ENCODE measurements around the gene SFXN5.
"Not testable (repeated sequence)": the region's sequence is repeated elsewhere in the genome, so short reads cannot be mapped to it uniquely, and the experiment has no call there.

SFXN5 gene

DNA sequence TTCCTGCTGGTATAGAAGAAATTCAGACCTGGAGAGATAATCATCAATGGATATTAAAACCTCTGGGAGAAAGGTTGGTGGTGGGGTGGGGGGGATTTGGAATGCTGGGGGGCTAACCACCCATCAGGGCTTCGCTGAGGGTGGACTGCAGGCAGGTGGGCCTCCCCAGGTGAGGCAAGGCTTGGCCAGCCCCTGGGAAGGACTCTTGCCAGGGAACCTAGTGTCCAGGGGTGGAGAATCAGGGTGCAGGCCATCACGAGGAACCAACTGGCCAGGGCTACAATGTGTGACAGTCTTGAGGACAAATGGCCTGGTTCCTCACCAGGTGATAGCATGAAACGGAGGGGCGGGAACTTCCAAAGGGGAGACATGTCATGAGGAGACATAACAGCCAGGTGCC, 29.4 kb upstream of the SFXN5 start:
- DNase-seq (ENCODE audit: low spot score), result no peak

DNA sequence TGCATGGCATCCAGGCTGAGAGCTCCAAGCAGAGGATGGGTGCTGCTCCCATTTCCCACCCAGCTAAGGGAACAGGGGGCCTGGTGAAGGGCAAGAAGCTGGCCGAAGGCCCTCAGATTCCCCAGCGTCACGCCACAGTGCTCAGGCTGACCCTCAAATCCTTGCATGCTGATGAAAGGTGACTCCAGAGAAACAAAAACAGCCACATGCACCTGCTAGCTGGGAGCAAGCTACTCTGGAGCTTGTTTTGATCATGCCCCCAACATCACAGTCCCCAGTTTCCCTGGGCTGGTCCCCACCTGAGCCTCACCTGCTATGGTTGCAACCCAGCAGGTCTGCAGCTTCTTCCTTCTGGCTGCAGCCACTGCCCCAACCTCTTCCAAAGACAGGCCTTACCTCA, 28.0 kb upstream of the SFXN5 start:
- DNase-seq (ENCODE audit: low spot score), result no peak

DNA sequence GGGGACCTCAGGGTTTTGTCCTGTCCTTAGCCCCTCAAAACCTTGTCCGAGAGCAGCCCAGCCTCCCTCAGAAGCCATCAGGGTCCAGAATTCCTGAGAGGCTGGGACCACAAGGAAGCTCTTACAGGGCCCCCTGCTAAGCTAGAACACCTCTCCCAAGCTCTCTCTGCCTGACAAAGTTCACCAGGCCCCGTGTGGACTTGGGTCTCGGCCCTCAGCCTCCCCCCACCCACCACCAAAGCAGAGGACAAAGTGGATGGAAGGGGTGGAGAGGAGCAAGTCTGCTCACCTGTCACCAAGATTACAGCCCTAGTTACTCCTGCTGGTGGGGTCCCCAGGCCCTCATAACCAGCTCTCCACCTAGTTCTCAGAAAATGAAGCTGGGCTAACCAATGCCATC, 24.4 kb upstream of the SFXN5 start:
- no peak for DNase-seq (ENCODE audit: low spot score)

DNA sequence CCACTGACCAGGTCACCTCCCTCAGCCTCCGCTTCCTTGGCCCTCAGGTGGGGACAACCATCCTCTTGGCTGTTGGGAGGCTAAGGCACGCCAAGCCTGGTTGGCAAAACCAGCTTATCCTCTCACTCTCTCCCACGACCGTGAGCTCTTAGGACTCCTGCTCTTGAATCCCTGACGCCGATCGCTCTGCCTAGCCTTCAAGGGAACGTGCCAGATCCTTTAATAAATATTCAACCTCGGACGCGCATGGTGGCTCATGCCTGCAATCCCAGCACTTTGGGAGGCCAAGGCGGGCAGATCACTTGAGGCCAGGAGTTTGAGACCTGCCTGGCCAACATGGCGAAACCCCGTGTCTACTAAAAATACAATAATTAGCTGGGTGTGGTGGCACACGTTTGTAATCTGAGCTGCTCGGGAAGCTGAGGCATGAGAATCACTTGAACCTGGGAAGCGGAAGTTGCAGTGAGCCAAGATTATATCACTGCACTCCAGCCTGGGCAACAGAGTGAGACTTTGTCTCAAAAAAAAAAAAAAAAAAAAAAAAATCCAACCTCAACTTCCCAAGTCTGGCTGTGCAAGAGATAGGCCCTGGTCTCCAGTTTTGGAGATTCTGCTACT, 22.2 kb upstream of the SFXN5 start:
- not testable (repeated sequence) for DNase-seq (ENCODE audit: low spot score)

DNA sequence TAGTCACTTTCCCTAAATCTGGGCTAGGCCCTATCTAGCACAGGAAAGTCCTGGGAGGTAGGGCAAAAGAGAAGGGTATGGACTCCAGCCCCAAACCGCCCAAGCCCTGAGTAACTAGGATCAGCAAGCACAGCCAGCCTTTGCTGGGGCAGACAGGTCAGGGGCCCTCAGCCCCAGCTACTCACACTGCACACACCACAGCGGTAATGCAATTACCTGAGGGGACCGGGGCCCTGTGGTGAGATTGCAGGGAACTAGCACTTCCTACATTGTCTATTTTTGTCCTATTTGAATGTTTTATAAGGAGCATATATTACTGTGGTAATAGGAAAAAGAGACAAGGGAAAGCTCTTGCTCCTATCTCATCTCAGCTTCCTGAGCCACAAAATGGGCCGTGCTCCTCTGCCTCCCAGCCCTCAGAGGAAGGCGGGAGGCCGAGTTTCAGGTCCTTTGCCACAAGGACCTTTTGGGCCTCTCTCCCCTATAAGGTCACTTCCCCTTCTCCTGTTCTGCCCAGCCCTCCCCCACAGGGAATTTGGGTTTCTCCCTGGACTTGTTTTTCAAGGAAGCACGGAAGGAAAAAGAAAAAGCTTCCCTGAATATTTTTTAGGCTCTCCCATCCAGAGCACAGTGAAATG, 20.8 kb upstream of the SFXN5 start:
- no peak for DNase-seq (ENCODE audit: low spot score)

DNA sequence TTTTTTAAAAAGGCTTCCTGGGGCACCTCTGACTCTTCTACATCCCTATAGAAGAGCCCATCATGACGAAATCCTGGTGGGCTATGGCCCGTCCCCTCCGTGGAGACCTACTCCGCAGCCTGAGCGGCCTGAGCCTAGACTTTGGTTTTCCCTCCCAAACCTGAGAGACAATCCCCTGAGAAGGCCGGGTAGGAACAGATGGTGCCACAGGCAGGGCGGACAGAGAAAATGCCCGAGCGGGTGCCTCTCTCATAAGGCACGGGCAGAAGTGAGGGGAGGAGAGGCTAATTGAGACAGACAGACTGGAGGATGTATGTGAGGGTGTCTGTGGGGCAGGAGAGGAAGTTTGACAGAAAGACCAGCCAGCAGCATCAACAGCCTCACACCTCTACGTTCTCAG, 20.2 kb upstream of the SFXN5 start:
- DNase-seq (ENCODE audit: low spot score), result no peak

DNA sequence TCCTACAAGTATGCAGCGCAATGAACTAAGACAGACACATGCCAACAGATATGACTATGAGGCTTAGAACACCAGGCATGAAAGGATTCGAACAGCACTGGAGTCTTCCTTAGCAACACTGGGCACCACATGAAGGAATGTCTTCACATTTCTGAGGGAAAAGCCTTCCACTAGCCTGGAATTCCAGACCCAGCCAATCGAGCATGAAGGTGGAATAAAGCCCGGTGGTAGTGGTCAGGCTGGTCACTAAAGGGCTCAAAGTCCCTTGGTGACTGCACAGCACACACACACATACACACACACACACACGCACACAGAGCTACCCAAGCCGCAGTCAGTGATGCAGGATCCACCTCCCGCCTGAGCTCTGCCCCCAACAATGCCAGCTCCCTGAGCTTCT, 19.7 kb upstream of the SFXN5 start:
- peak; percentile 41 for DNase-seq (ENCODE audit: low spot score)

DNA sequence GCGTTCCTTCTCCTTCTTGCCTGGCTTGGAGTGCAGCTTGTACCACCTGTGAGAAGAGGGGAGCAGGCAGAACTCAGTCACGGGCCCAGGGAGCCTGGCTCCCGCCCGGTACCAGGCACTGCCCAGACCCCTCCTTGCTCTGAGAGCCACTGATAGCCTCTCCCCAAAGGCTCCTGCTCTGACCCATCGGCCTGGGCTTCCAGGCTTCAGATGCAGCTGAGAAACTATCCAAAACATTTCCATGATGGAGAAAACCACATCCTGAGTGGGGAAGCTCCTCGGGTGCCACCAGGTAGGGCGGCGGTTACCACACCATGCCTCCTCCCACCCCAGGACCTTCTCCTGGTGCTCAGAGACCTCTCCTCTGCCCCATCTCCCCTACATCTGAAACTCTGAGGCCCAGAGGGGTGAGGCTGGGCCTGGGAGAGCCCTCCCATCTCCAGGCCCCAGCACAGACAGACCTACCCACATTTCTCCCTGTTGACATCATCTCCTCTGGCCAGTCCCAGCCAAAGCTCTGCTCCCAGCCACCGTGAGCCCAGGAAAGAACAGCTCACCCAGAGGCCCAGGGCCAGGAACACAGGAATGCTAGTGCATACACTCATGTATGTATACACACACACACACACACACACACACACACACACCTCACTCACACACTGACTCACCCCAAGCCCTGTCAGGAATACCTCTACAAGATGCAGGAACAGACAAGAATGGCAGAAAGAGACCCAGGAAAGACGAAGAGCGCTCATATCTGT, 17.9 kb upstream of the SFXN5 start:
- DNase-seq (ENCODE audit: low spot score), result peak; percentile 97

DNA sequence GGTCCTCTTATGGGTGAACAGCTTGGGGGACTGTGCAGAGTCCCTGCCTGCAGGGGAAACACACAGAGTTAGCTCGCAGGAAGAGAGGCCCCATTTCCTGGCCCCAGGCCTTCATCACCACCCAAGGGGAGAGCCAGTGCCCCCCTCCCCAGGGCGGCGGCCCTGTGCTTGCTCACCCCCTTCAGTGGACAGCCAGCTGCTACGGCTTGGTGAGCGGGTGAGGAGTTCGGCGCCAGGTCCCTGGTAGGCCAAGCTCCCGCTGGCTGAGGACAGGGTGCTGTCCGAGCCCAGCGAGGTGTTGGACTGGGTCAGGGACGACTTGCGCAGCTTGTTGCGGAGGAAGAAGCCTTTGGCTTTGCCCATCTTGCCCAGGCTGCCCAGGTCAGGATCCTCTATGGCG, 17.2 kb upstream of the SFXN5 start:
- DNase-seq (ENCODE audit: low spot score), result no peak

DNA sequence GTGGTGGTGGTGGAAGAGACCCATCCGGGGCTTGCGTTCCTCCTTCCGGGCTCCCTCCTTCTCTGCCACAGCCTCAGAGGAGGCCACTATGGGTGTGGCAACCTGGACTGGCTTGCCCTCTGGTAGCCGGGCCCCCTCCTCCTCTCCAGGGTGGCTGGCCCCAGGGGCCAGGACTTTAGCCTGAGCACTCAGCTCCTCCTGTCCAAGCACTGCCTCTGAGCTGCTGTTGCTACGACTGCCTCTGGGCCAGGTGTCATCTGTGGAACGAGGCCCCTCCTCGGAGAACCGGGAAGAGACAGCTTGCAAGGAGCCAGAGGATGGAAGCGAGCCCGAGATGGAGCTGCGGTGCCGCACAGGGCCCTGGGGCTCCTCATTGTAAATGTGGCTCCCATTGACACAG, 16.7 kb upstream of the SFXN5 start:
- DNase-seq (ENCODE audit: low spot score), result no peak

DNA sequence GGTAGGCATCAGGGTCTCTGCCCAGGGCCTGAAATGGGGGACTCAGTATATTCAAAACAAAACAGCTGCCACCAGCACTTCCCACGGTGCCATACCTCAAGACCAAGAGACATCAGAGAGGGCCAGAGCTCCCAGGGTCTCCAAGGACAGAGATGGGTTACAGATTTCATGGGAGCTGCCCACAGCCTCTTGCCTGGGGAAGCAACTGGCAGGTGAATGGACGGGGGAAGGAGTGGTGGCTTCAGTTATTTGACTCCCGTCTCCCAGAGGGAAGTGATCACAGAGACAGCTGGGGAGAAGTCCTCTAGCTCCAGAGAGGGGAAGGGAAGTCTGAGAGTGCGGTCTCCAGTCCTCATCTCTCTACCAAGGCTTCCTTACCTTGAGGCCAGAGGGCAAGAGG, 15.8 kb upstream of the SFXN5 start:
- DNase-seq (ENCODE audit: low spot score), result no peak

DNA sequence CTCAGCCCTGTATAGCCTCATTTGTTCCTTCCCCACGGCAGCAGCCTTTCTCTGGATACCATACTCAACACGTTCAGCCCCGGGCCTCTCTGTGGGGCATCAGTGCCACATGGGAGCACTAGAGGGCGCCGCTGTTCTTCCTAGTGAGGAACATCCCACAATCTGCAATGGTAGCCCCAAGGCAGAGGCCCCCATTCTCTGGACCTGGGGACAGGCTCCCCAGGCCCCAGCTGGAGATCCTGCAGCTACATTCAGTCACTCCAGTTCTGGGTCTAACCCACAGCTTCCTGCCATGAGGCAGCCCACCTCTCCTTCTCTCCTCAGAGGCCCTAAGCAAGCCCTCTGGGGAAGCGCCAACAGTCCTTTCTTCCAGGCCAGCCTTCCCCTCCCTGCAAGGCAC, 14.2 kb upstream of the SFXN5 start:
- DNase-seq (ENCODE audit: low spot score), result peak; percentile 84

DNA sequence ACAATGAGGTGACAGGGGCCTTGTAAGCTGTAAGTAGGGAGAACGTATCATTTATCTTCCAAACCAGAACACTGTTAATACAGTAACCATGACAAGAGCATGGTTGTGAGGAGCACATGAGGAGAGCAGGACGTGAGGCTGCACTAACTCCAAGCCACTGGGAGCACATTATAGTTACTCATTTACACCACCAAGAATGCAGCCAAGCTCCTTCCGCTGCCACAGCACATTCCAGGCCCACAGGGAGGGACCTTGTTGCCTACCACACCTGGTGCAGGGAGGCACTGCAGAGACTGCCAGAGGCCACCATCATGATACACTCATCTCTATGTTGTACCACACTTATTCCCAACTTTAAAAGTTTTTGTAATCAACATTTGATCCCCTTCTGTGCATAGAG, 13.5 kb upstream of the SFXN5 start:
- DNase-seq (ENCODE audit: low spot score), result no peak

DNA sequence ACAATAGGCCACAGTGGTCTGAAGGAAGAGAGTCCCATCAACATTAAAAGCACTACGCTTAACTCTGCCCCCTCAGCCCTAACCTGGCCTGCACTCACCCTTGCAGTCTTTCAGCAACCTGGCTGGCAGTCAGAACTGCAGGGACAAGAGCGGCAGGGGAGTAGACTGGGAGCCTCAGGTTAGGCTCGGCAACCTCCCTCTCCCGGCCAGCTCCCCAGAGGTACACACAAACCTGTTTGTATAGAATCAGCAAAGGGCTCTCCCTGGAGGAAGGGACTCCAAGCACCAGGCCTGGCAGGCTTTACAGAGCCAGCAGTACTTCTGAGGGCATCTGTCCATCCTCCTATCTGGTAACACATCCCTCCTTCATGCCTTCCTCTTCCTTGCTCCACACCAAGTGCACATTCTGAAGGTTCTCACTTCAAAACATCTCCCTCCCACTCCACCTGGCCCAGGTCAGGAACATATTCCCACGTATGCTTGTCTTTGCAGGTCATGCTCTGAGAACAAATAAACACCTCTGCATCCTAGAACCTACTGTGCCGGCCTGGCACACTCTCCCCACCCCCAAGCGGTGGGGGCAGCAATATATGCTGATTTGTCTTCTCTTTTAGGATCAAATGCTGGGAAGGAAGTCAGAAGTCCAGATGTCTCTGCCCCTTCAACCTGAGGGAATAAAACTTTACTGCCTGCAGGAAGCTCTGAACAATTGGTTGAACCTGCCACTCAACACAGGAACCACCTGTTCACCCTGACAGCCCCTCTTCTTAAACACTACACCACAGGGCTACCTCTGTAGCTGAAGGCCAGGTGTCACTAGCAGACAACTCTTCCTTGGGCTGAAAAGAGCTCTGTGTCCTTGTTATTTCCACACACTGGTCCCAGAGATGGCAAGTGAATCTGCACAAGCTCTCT, 12.6 kb upstream of the SFXN5 start:
- DNase-seq (ENCODE audit: low spot score), result no peak

DNA sequence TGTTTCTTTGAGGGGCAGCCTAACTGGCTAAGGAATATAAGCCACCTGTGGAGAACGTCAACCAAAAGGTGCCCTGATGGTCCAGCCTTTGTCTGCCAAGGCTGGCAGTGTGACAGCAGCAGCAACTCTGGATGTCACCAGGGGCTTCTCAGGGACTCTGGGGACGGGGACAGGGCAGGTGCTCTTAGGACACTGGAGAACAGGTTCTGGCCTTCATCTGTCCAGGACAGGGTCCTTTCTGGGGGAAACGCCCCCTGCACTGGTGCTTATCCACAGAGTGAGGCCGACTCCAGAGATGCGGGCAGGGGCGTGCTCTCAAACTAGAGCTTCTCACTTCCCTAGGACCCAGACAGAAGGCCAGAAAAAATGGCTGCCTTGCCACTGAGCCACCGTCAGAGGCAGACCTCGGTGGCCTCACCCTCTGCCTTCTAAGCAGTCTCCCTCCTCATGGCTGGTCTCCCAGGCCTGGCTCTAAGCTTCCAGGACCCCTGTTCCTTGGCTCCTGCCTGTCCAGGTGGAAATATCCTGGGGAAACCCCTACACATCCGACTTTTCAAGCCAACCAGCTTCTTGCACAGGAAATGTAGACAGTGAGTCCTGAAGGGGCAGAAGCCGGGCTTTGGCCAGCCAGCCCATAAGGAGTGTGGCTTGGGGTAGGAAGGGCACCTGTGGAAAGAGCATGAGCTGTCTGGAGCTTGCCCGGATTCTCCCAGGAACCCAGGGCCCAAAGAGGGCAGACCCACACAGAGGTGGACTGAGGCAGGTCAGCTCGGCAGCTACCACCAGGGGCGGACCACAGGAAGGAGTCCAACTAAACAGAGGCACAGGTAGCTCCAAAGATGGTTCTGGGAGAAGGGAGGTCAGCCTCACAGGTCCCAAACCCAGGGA, 11.3 kb upstream of the SFXN5 start:
- no peak for DNase-seq (ENCODE audit: low spot score)

DNA sequence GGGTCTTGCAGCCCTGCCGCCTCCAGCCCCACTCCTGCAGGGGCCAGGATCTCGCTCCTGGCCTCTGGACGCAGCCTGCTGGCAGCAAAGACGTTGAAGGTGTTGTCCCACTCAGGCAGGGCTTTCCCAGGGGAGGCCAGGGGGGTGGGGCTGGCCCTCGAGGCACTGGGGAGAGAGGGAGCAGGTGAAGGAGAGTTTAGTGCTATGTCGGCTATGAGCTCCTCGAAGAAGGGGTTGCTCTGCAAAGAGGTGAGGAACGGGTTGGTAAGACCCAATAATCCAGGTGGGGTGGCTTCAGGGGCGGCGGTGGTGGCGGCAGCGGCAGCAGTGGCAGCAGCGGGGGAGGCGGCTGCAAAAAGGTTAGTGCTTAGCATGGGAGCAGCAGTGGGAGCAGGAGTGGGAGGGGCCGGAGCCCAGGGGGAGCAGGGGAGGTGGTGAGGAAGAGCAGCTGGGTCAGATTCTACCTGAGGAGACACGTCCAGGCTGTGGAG, 9.7 kb upstream of the SFXN5 start:
- DNase-seq (ENCODE audit: low spot score), result no peak

DNA sequence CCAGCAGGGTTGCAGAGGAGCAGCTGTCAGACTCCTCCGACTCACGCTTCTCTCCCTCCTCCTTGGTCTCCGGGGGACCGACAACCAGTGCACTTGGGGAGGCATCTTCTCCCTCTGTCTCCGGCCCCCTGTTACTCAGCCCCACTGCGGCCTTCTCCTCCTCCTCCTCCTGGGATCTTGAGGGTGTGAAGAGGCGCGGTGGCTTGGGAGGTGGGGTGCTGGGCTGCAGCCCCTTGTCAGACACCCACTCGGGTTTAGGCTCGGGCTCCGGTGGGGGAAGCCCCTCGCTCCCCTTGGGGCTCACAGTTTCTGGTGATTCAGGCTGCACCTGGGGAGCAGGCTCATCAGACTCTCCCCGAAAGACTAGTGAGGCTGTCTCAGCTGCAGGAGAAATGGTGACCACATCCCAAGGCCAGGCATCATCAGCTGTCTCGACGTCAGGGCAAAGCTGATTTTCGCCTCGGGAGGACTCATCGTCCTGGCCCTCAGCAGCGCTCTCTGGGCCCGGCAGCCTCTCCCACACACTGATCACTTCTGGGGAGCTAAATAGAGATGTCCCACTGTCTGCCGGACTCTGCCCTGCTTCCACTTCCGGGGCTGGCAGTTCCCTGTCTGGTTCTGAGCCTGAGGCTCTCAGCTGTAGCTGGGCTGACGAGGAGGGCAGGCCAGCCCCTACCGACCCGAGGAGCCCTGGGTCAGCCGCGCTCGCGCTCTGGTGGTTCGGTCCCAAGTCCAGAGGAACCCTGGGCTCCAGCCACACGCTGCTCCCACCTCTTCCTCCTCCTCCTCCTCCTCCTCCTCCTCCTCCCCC, 9.0 kb upstream of the SFXN5 start:
- no peak for DNase-seq (ENCODE audit: low spot score)

DNA sequence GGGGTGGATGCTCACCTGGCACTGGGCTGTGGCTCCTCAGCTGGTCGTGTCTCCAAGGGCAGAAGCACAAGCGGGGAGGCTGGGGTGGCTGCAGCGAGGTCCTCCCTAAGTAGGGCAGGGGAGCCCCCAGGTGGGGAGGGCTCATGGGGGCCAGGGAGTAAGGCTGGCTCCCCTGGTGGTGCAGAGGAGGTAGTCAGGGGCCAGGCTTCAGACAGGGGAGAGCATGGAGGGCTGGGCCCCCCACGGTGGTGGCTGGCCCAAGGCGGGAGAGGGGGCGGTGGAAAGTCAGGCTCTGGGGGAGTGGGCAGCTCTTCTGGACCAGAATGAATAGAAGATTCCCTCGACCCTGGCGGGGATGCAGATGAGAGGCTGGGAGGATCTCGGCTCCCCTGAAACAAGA, 8.1 kb upstream of the SFXN5 start:
- DNase-seq (ENCODE audit: low spot score), result no peak

DNA sequence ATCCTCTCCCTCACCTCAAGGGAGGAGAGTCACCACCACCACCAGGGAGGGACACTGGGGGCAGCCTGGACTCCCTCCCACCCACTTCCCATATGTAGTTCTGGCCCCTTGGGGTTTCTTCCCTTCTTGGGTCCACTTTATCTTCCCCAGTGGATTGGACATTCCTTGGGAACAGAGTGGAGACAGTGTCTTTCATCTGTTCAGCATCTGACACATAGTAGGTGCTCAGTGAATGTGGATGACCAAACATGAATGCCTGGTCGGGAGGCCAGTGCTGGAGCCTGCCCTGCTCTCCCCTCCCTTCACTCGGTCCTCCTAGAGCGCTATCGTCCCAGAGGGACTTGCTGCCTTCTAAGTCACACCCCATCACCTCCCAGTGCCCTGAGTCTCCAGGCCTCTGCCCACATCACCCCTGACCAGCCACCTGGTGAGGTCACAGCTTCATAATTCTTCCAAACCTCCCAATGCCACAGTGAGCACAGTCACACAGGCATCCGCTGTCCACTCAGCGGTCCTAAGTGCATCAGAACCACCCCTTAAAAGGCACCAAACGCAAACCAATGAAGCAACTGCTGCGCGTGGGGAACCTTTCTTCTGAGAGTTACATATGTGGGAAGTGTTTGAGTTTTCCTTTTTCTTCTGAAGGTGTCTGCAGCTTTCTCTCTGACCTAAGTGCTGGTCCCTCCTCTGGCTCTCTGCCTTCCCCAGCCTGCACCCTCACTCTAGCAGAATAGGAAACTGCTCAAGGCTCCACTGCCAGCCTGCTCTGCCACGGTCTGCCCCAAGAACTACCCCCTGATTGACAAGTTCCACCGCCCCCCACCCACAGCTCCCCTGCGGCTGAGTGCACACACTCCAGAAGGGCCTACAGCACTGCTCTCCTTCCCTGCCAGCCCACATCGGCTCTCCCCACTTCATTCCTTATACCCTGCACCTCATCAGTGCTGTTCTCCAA, 7.2 kb upstream of the SFXN5 start:
- no peak for DNase-seq (ENCODE audit: low spot score)

All from GM03348 (cell line).